ENCODE results near the gene ABCC4. TPM values are rescaled to one million over a fixed set of nuclear protein-coding genes. Genes with fewer than 3 reads are reported as not detected.
"Not testable (repeated sequence)": the region's sequence is repeated elsewhere in the genome, so short reads cannot be mapped to it uniquely, and the experiment has no call there.

The ABCC4 gene
- total RNA-seq, 1 experiment from 2014 or later = 23.9 TPM

GRCh38 chr13:95200386-95200957 is 100.8 kb downstream of the ABCC4 start:
- DNase-seq (ENCODE audit: low read depth) = not testable (repeated sequence)

- no peak for DNase-seq (ENCODE audit: low read depth)
These were observed 101.4 kb downstream of the ABCC4 start for GRCh38 chr13:95199896-95200295.

GRCh38 chr13:95198606-95199005 is 102.6 kb downstream of the ABCC4 start:
- not testable (repeated sequence) for DNase-seq (ENCODE audit: low read depth)

- DNase-seq (ENCODE audit: low read depth) = no peak
These were observed 103.7 kb downstream of the ABCC4 start for GRCh38 chr13:95197548-95197947.

- DNase-seq (ENCODE audit: low read depth) = no peak
These were observed 106.1 kb downstream of the ABCC4 start for GRCh38 chr13:95195146-95195545.

GRCh38 chr13:95193509-95194230 is 107.6 kb downstream of the ABCC4 start:
- DNase-seq (ENCODE audit: low read depth) = no peak

- DNase-seq (ENCODE audit: low read depth) = no peak
These were observed 108.3 kb downstream of the ABCC4 start for GRCh38 chr13:95192998-95193397.

GRCh38 chr13:95192564-95192945 is 108.7 kb downstream of the ABCC4 start:
- DNase-seq (ENCODE audit: low read depth) = not testable (repeated sequence)

- DNase-seq (ENCODE audit: low read depth) = peak; percentile 72
These were observed 109.3 kb downstream of the ABCC4 start for GRCh38 chr13:95191821-95192563.

GRCh38 chr13:95188128-95188527 is 113.1 kb downstream of the ABCC4 start:
- peak; percentile 29 for DNase-seq (ENCODE audit: low read depth)

GRCh38 chr13:95185851-95186250 is 115.4 kb downstream of the ABCC4 start:
- no peak for DNase-seq (ENCODE audit: low read depth)

- no peak for DNase-seq (ENCODE audit: low read depth)
These were observed 115.9 kb downstream of the ABCC4 start for GRCh38 chr13:95185311-95185710.

- DNase-seq (ENCODE audit: low read depth) = no peak
These were observed 116.9 kb downstream of the ABCC4 start for GRCh38 chr13:95184317-95184716.

- no peak for DNase-seq (ENCODE audit: low read depth)
These were observed 118.5 kb downstream of the ABCC4 start for GRCh38 chr13:95182570-95183265.

- no peak for DNase-seq (ENCODE audit: low read depth)
These were observed 119.7 kb downstream of the ABCC4 start for GRCh38 chr13:95181586-95181985.

- no peak for DNase-seq (ENCODE audit: low read depth)
These were observed 120.6 kb downstream of the ABCC4 start for GRCh38 chr13:95180513-95181245.

GRCh38 chr13:95176611-95177259 is 124.5 kb downstream of the ABCC4 start:
- no peak for DNase-seq (ENCODE audit: low read depth)

- no peak for DNase-seq (ENCODE audit: low read depth)
These were observed 126.7 kb downstream of the ABCC4 start for GRCh38 chr13:95174517-95174916.

- no peak for DNase-seq (ENCODE audit: low read depth)
These were observed 133.1 kb downstream of the ABCC4 start for GRCh38 chr13:95168191-95168590.

GRCh38 chr13:95167003-95167402 is 134.2 kb downstream of the ABCC4 start:
- DNase-seq (ENCODE audit: low read depth) = not testable (repeated sequence)

GRCh38 chr13:95164830-95165229 is 136.4 kb downstream of the ABCC4 start:
- no peak for DNase-seq (ENCODE audit: low read depth)

Data from LHCN-M2 (cell line).